ENCODE measurements around the gene RNU6-7. TPM values are rescaled to one million over a fixed set of nuclear protein-coding genes. Genes with fewer than 3 reads are reported as not detected.
A peak's percentile ranks its signal among the peaks of the same experiment; 100 is the strongest.

The RNU6-7 gene
- total RNA-seq, 2 donors from 2014 or later, result not detected

GRCh38 chr14:32201193-32201815, 541 bp upstream of the RNU6-7 start:
- Histone ChIP-seq H3K27me3 (no peaks in the 10 kb centered on the region), H3K9me3 (no peaks in the 10 kb centered on the region), H3K27ac (peak overlapping the region; percentile 88 to 94), H3K4me1 (peaks cover 0 to 12% of the 10 kb centered on the region in 2 donors), H3K36me3 (no peaks in the 10 kb centered on the region), H3K4me3 (peak overlapping the region; percentile 59 to 66)
- TF ChIP-seq, protein P1, sequence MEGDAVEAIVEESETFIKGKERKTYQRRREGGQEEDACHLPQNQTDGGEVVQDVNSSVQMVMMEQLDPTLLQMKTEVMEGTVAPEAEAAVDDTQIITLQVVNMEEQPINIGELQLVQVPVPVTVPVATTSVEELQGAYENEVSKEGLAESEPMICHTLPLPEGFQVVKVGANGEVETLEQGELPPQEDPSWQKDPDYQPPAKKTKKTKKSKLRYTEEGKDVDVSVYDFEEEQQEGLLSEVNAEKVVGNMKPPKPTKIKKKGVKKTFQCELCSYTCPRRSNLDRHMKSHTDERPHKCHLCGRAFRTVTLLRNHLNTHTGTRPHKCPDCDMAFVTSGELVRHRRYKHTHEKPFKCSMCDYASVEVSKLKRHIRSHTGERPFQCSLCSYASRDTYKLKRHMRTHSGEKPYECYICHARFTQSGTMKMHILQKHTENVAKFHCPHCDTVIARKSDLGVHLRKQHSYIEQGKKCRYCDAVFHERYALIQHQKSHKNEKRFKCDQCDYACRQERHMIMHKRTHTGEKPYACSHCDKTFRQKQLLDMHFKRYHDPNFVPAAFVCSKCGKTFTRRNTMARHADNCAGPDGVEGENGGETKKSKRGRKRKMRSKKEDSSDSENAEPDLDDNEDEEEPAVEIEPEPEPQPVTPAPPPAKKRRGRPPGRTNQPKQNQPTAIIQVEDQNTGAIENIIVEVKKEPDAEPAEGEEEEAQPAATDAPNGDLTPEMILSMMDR (IDR thresholded peaks at IDR 0.05), result no peak
- peak; percentile 73 for DNase-seq (ENCODE audit: low spot score)

DNA sequence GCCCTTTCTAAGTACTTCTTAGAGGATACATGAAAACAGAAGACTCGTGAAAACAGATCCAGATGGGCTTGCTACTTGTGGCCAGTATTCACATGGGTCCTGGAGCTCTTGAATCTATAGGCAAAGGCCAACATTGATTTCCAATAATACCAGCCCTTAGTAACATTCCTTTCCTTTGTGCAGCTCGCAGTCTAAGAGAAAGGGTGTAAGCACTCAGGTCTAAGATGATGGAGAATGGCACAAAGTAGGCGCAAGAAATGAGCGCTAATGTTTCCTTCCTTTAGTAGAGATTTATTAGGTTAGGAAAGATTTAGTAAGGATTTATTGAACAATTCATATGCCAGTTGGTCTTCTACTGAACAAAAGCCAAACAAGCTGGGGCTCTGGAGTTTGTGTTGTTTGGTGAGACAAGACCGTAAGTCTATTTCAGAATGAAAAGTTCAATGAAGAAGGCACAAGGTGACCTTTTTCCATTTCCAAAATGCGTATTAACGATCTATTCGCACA, 699 bp downstream of the RNU6-7 start:
- H3K27me3 ChIP-seq, result no peaks in the 10 kb centered on the region
- no peaks in the 10 kb centered on the region for H3K36me3 ChIP-seq
- H3K9me3 ChIP-seq, result no peaks in the 10 kb centered on the region
- TF ChIP-seq, protein P1 (IDR thresholded peaks at IDR 0.05), result no peak
- peak overlapping the region; percentile 59 to 66 for H3K4me3 ChIP-seq
- no peak for DNase-seq (ENCODE audit: low spot score)
- H3K27ac ChIP-seq, result peak overlapping the region; percentile 88 to 94
- peaks cover 0 to 12% of the 10 kb centered on the region in 2 donors for H3K4me1 ChIP-seq

- TF ChIP-seq, protein P1 (IDR thresholded peaks at IDR 0.05), result peak in 1 of 2 donors; percentile 11
- peak; percentile 87 for DNase-seq (ENCODE audit: low spot score)
- Histone ChIP-seq H3K4me3 (peak within 1 kb of the TSS; percentile 59 to 66), H3K27ac (peak within 1 kb of the TSS; percentile 88 to 94), H3K4me1 (peaks cover 0 to 12% of the 10 kb centered on the region in 2 donors), H3K27me3 (no peaks in the 10 kb centered on the region), H3K36me3 (no peaks in the 10 kb centered on the region), H3K9me3 (no peaks in the 10 kb centered on the region)
Measured at GRCh38 chr14:32202998-32203882, 1.4 kb downstream of the RNU6-7 start, which contains the start of gene RNU6-8. Gene RNU6-8 (minus strand): TSS chr14:32203269.

DNA sequence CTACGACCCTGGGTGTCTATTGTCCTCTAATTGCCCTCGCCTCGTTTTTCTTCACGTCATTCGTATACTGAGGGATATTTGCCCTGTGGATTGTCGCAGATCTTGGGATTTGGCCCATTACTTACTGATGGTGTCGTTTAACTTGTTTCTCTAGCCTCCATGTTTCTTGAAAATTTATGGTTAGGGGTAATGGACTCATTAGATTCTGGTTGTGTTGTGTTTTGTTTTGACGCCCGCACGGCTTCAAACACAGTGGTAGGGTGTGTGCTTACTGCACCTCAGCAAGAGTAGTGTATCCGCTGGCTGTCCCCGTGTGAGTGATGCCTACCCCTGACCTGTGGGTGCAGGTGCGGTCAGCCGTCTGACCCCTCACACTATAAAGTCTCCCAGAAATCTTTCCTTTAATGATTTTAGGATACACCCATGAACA, 2.1 kb downstream of the RNU6-7 start:
- Histone ChIP-seq H3K4me3 (peak overlapping the region; percentile 59 to 66), H3K27ac (peak overlapping the region; percentile 88 to 94), H3K4me1 (peaks cover 0 to 12% of the 10 kb centered on the region in 2 donors), H3K9me3 (no peaks in the 10 kb centered on the region), H3K27me3 (no peaks in the 10 kb centered on the region), H3K36me3 (no peaks in the 10 kb centered on the region)
- no peak for DNase-seq (ENCODE audit: low spot score)
- TF ChIP-seq, protein P1 (IDR thresholded peaks at IDR 0.05), result no peak

- TF ChIP-seq, protein P1 (IDR thresholded peaks at IDR 0.05), result no peak
- H3K27ac ChIP-seq, result no peak overlapping the region
- no peak for DNase-seq (ENCODE audit: low spot score)
Measured at GRCh38 chr14:32205554-32205953, 3.7 kb downstream of the RNU6-7 start.

More at GRCh38 chr14:32205554-32205953, 3.7 kb downstream of the RNU6-7 start:
- no peaks in the 10 kb centered on the region for H3K27me3 ChIP-seq
- H3K4me3 ChIP-seq, result no peak overlapping the region
- H3K9me3 ChIP-seq, result no peaks in the 10 kb centered on the region
- peaks cover 0 to 12% of the 10 kb centered on the region in 2 donors for H3K4me1 ChIP-seq
- no peaks in the 10 kb centered on the region for H3K36me3 ChIP-seq
